Caco-2 (cell line): ENCODE data around the gene HES6. TPM values are rescaled to one million over a fixed set of nuclear protein-coding genes. Genes with fewer than 3 reads are reported as not detected.

Source experiments
- BruUV-seq: library from RNA; stranded (reverse); fragments of 400-500 nt; replicated peaks from 2 replicates; lab custom pipeline; 2021; lab: Mats Ljungman, UMichigan
- CTCF ChIA-PET: fragments of 300-600 bp; sonication (Branson Sonifier 250); formaldehyde crosslinking; loops from one replicate; lab custom pipeline; 2022; ENCODE audit warnings: antibody characterized with exemption; lab: Charles Lee
- POLR2A ChIA-PET: fragments of 300-600 bp; sonication (Branson Sonifier 250); formaldehyde crosslinking; loops from one replicate; lab custom pipeline; 2022; ENCODE audit warnings: antibody characterized with exemption; lab: Charles Lee
- DNase-seq, 2 experiments: peaks; one replicate each; pipeline versions ENCODE4 v3.0.0 to v3.0.0-alpha.2; 2020 to 2022
- H3K27me3 ChIP-seq: replicated peaks from 2 replicates; pipeline ENCODE4 v1.6.0; 2011; ENCODE audit warnings: low read length; ENCODE audit not compliant: control insufficient read depth, insufficient read depth
- H3K36me3 ChIP-seq: 2 replicates; pipeline ENCODE4 v1.5.1; 2011; ENCODE audit warnings: low read length; ENCODE audit not compliant: control insufficient read depth, insufficient read depth
- H3K4me1 ChIP-seq: fragments of 250-450 bp; sonication (Bioruptor Pico); 2 replicates; pipeline ENCODE4 v1.5.1; 2020; ENCODE audit warnings: mild to moderate bottlenecking
- H3K4me3 ChIP-seq: 2 replicates; pipeline ENCODE4 v1.5.1; 2011; ENCODE audit warnings: low read depth, mild to moderate bottlenecking, control low read depth, low read length
- H3K9me3 ChIP-seq: fragments of 250-450 bp; sonication (Bioruptor Pico); 2 replicates; pipeline ENCODE4 v1.5.1; 2020; ENCODE audit warnings: mild to moderate bottlenecking, moderate library complexity
- H3K27ac Mint-ChIP-seq: one replicate; pipeline ENCODE4 v1.8.0; 2022; ENCODE audit warnings: mixed read lengths; ENCODE audit not compliant: unreplicated experiment
- H3K27me3 Mint-ChIP-seq: one replicate; pipeline ENCODE4 v1.8.0; 2022; ENCODE audit warnings: mixed read lengths; ENCODE audit not compliant: insufficient read depth, unreplicated experiment
- H3K36me3 Mint-ChIP-seq: one replicate; pipeline ENCODE4 v1.8.0; 2022; ENCODE audit warnings: mild to moderate bottlenecking, mixed read lengths; ENCODE audit not compliant: insufficient read depth, unreplicated experiment
- H3K4me1 Mint-ChIP-seq: one replicate; pipeline ENCODE4 v1.8.0; 2022; ENCODE audit warnings: low read depth, mixed read lengths; ENCODE audit not compliant: unreplicated experiment
- H3K4me3 Mint-ChIP-seq: one replicate; pipeline ENCODE4 v1.8.0; 2022; ENCODE audit warnings: mild to moderate bottlenecking, moderate library complexity, mixed read lengths; ENCODE audit not compliant: unreplicated experiment
- H3K9me3 Mint-ChIP-seq: one replicate; pipeline ENCODE4 v1.8.0; 2022; ENCODE audit warnings: mixed read lengths; ENCODE audit not compliant: unreplicated experiment
- intact Hi-C: fragments of 100-400 bp; cut with micrococcal nuclease; formaldehyde crosslinking; loops from one replicate; pipeline ENCODE4 v1.10.0; 2022; ENCODE audit not compliant: unreplicated experiment
- total RNA-seq: library from RNA; stranded (reverse); gene quantifications from 2 replicates; pipeline ENCODE4 v1.2.3, GENCODE V29; 2022
- TF ChIP-seq, protein P1 (sequence below), 2 experiments: fragments of 200-600 bp in 1 of 2; IDR thresholded peaks; 1 replicate in 1 of 2; 2 replicates in 1 of 2; pipeline versions ENCODE4 v1.5.1 to v1.8.0; 2011 to 2022; ENCODE audit warnings: antibody characterized with exemption in 1 of 2, control low read depth in 1 of 2, inconsistent platforms in 1 of 2, low read depth in 1 of 2, low read length in 1 of 2, mild to moderate bottlenecking in 1 of 2, moderate library complexity in 1 of 2; ENCODE audit not compliant: insufficient read depth in 1 of 2, severe bottlenecking in 1 of 2, unreplicated experiment in 1 of 2

The HES6 gene
- total RNA-seq, 1 experiment from 2014 or later: 22.1 TPM

GRCh38 chr2:238226698-238227586, 12.9 kb downstream of the HES6 start:
- peaks cover 5% of the 10 kb centered on the region for H3K27me3 Mint-ChIP-seq
- H3K27me3 ChIP-seq: no peaks in the 10 kb centered on the region
- DNase-seq: no peak

DNA sequence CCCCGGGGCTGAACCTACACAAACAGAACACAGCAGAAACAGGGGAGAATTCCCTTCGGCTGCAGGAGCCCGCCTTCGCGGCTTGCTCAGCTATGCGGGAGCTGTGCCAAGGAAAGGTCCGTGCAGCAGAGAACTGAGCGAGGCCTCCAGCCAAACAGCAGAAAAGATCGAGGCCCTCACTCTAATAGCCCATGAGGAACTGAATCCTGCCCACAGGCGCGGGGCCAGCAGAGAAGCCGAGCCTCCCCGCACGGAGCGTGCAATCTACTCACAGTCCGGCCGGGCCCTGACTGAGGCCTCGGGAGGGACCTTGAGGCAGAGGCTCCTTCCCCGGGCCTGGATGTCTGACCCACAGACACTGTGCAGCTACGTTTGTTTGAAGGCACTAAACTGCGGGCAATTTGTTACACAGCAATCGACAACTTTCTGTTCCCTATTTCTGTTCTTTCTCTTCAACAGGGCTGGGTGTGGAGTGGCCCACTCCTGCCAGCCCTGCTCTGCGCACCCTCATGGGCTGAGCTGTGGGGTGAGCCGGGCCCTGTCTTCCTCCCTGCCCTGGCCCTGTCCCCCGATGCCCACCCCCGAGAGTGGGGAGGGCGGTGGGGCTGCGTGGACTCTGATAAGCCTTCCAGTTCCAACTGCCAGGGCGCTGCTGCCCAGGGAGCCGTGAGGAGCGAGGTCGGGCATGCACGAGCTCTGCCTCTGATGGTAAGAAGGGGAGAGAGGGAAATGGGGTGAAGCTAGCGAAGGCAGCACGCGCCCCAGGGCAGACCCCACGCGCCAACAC, 13.7 kb downstream of the HES6 start:
- no TSS peak for BruUV-seq
- Mint-ChIP-seq H3K27me3 (peaks cover 5% of the 10 kb centered on the region), H3K27ac (no peak overlapping the region), H3K4me1 (no peaks in the 10 kb centered on the region), H3K36me3 (no peaks in the 10 kb centered on the region), H3K4me3 (no peak overlapping the region), H3K9me3 (no peaks in the 10 kb centered on the region)
- Histone ChIP-seq H3K27me3 (no peaks in the 10 kb centered on the region), H3K36me3 (no peaks in the 10 kb centered on the region), H3K9me3 (no peaks in the 10 kb centered on the region), H3K4me3 (no peak overlapping the region), H3K4me1 (no peaks in the 10 kb centered on the region)
- TF ChIP-seq, protein P1, sequence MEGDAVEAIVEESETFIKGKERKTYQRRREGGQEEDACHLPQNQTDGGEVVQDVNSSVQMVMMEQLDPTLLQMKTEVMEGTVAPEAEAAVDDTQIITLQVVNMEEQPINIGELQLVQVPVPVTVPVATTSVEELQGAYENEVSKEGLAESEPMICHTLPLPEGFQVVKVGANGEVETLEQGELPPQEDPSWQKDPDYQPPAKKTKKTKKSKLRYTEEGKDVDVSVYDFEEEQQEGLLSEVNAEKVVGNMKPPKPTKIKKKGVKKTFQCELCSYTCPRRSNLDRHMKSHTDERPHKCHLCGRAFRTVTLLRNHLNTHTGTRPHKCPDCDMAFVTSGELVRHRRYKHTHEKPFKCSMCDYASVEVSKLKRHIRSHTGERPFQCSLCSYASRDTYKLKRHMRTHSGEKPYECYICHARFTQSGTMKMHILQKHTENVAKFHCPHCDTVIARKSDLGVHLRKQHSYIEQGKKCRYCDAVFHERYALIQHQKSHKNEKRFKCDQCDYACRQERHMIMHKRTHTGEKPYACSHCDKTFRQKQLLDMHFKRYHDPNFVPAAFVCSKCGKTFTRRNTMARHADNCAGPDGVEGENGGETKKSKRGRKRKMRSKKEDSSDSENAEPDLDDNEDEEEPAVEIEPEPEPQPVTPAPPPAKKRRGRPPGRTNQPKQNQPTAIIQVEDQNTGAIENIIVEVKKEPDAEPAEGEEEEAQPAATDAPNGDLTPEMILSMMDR (IDR thresholded peaks at IDR 0.05; ENCODE audit: insufficient read depth in 1 of 2, low read depth in 1 of 2, low read length in 1 of 2, severe bottlenecking in 1 of 2, unreplicated experiment in 1 of 2): no peak
- POLR2A ChIA-PET: no interaction called here
- no peak for DNase-seq
- intact Hi-C loops: no loop called here
- CTCF ChIA-PET: no interaction called here

More at GRCh38 chr2:238226698-238227586, 12.9 kb downstream of the HES6 start:
- Histone ChIP-seq H3K36me3 (no peaks in the 10 kb centered on the region), H3K4me1 (no peaks in the 10 kb centered on the region), H3K9me3 (no peaks in the 10 kb centered on the region), H3K4me3 (no peak overlapping the region)
- POLR2A ChIA-PET: no interaction called here
- H3K36me3 Mint-ChIP-seq: no peaks in the 10 kb centered on the region
- TF ChIP-seq, protein P1 (IDR thresholded peaks at IDR 0.05; ENCODE audit: insufficient read depth in 1 of 2, low read depth in 1 of 2, low read length in 1 of 2, severe bottlenecking in 1 of 2, unreplicated experiment in 1 of 2): no peak
- intact Hi-C loops: no loop called here
- H3K9me3 Mint-ChIP-seq: no peaks in the 10 kb centered on the region
- CTCF ChIA-PET: no interaction called here
- no peak overlapping the region for H3K4me3 Mint-ChIP-seq
- no peaks in the 10 kb centered on the region for H3K4me1 Mint-ChIP-seq
- no peak overlapping the region for H3K27ac Mint-ChIP-seq
- BruUV-seq: no TSS peak

- BruUV-seq: no TSS peak
- Mint-ChIP-seq H3K27ac (no peak overlapping the region), H3K27me3 (peaks cover 5% of the 10 kb centered on the region), H3K9me3 (no peaks in the 10 kb centered on the region), H3K36me3 (no peaks in the 10 kb centered on the region), H3K4me1 (no peaks in the 10 kb centered on the region), H3K4me3 (no peak overlapping the region)
- no peaks in the 10 kb centered on the region for H3K36me3 ChIP-seq
- no peaks in the 10 kb centered on the region for H3K9me3 ChIP-seq
- POLR2A ChIA-PET: no interaction called here
- H3K4me3 ChIP-seq: no peak overlapping the region
- H3K27me3 ChIP-seq: no peaks in the 10 kb centered on the region
- intact Hi-C loops: no loop called here
- H3K4me1 ChIP-seq: no peaks in the 10 kb centered on the region
- TF ChIP-seq, protein P1 (IDR thresholded peaks at IDR 0.05; ENCODE audit: insufficient read depth in 1 of 2, low read depth in 1 of 2, low read length in 1 of 2, severe bottlenecking in 1 of 2, unreplicated experiment in 1 of 2): no peak
- CTCF ChIA-PET: no interaction called here
- DNase-seq: no peak
Observed at GRCh38 chr2:238225121-238225520, 14.7 kb downstream of the HES6 start.
